GM12878 (cell line): Measurements from ENCODE around the gene DNAI2. TPM values are rescaled to one million over a fixed set of nuclear protein-coding genes. Genes with fewer than 3 reads are reported as not detected.

Experiments used
- ATAC-seq: fragments of 200-7000 bp; cut with Tn5 transposase; 3 replicates; pipeline ENCODE4 v1.9.1; 2020; ENCODE audit warnings: mild to moderate bottlenecking, moderate library complexity
- BruUV-seq: library from RNA; stranded (reverse); fragments of 400-500 nt; replicated peaks from 2 replicates; lab custom pipeline; 2021; lab: Mats Ljungman, UMichigan
- CTCF ChIA-PET: fragments of 300-600 bp; sonication (Branson Sonifier 250); formaldehyde crosslinking; extraction: SDS; loops from one replicate; lab custom pipeline; 2021; ENCODE audit warnings: inconsistent platforms; lab: Yijun Ruan, JAX
- POLR2A ChIA-PET: fragments of 350-600 bp; formaldehyde crosslinking; extraction: SDS; loops from one replicate; lab custom pipeline; 2021; ENCODE audit warnings: inconsistent platforms; lab: Charles Lee
- RAD21 ChIA-PET: fragments of 300-600 bp; sonication (Branson Sonifier 250); formaldehyde crosslinking; loops from one replicate; lab custom pipeline; 2023; ENCODE audit warnings: antibody characterized with exemption; ENCODE audit not compliant: unreplicated experiment; lab: Charles Lee
- SMC1A ChIA-PET: fragments of 300-600 bp; sonication (Branson Sonifier 250); formaldehyde crosslinking; loops from one replicate; lab custom pipeline; 2023; ENCODE audit not compliant: unreplicated experiment, uncharacterized antibody; lab: Charles Lee
- DNase-seq: peaks from one replicate; pipeline ENCODE4 v3.0.0-alpha.2; 2011; ENCODE audit warnings: low read depth, low spot score
- FAIRE-seq: peaks from 3 replicates; lab custom pipeline; 2011; peaks lifted over from hg19 to GRCh38; lab: Jason Lieb, UNC
- H2AFZ ChIP-seq: 2 replicates; pipeline ENCODE4 v1.6.0; 2011; ENCODE audit warnings: low read depth, low read length, control low read depth; ENCODE audit not compliant: control insufficient read depth
- H3K27ac ChIP-seq: 2 replicates; pipeline ENCODE4 v1.5.1; 2011; ENCODE audit warnings: control low read depth; ENCODE audit not compliant: control insufficient read depth, insufficient read depth
- H3K27me3 ChIP-seq, 2 experiments: replicated peaks in 1 of 2; 2 replicates each; pipeline versions ENCODE4 v1.6.0 to v1.6.1; 2011; ENCODE audit warnings: low read length in 1 of 2; ENCODE audit not compliant: control insufficient read depth in 2 of 2, insufficient read depth in 2 of 2
- H3K36me3 ChIP-seq, 2 experiments: 2 replicates each; pipeline ENCODE4 v1.5.1; 2011; ENCODE audit warnings: low read length in 1 of 2; ENCODE audit not compliant: control insufficient read depth in 2 of 2, insufficient read depth in 2 of 2
- H3K4me1 ChIP-seq: 2 replicates; pipeline ENCODE4 v1.6.1; 2011; ENCODE audit warnings: mild to moderate bottlenecking, low read length, moderate library complexity, mixed read lengths; ENCODE audit not compliant: control insufficient read depth, insufficient read depth
- H3K4me2 ChIP-seq: 2 replicates; pipeline ENCODE4 v1.6.0; 2011; ENCODE audit warnings: control low read depth; ENCODE audit not compliant: control insufficient read depth, insufficient read depth
- H3K4me3 ChIP-seq: fragments of 200-600 bp; sonication (generic); 2 replicates; pipeline ENCODE4 v1.5.1; 2016
- H3K79me2 ChIP-seq: 2 replicates; pipeline ENCODE4 v1.6.0; 2011; ENCODE audit warnings: low read length; ENCODE audit not compliant: control insufficient read depth, insufficient read depth
- H3K9ac ChIP-seq: 2 replicates; pipeline ENCODE4 v1.8.0; 2011; ENCODE audit warnings: low read length, control low read depth, mixed read lengths; ENCODE audit not compliant: control insufficient read depth, insufficient read depth
- H3K9me3 ChIP-seq: replicated peaks from 3 replicates; pipeline ENCODE4 v1.5.1; 2011; ENCODE audit warnings: mild to moderate bottlenecking, low read length; ENCODE audit not compliant: control insufficient read depth, insufficient read depth
- H4K20me1 ChIP-seq: 2 replicates; pipeline ENCODE4 v1.6.0; 2011; ENCODE audit not compliant: control insufficient read depth, insufficient read depth
- BRCA1 ChIP-seq: IDR thresholded peaks from 2 replicates; pipeline ENCODE4 v1.6.1; 2011; ENCODE audit warnings: low read depth, low read length, improper control_type of control experiment
- EGR1 ChIP-seq, 2 experiments: IDR thresholded peaks; 1 replicate in 1 of 2; 2 replicates in 1 of 2; pipeline ENCODE4 v1.6.1; 2011 to 2012; ENCODE audit warnings: low read depth in 2 of 2, low read length in 2 of 2, borderline replicate concordance in 1 of 2, mild to moderate bottlenecking in 1 of 2, moderate library complexity in 1 of 2
- HDGF ChIP-seq: fragments of 450-650 bp; IDR thresholded peaks from 2 replicates; pipeline ENCODE4 v1.6.1; 2016; ENCODE audit warnings: antibody characterized with exemption
- IKZF1 ChIP-seq: fragments of 450-650 bp; conservative IDR thresholded peaks from 2 replicates; pipeline ENCODE4 v1.6.1; 2017; ENCODE audit warnings: antibody characterized with exemption, mild to moderate bottlenecking
- LARP7 ChIP-seq: fragments of 450-650 bp; IDR thresholded peaks from 2 replicates; pipeline ENCODE4 v1.6.1; 2017; ENCODE audit warnings: mild to moderate bottlenecking
- NBN ChIP-seq: fragments of 450-650 bp; IDR thresholded peaks from 2 replicates; pipeline ENCODE4 v1.6.1; 2016
- POLR2AphosphoS5 ChIP-seq: IDR thresholded peaks from 2 replicates; pipeline ENCODE4 v1.6.1; 2011; ENCODE audit warnings: mild to moderate bottlenecking, low read length, inconsistent platforms
- RELA ChIP-seq: fragments of 450-650 bp; IDR thresholded peaks from 2 replicates; pipeline ENCODE4 v1.8.0; 2014; ENCODE audit warnings: borderline replicate concordance; ENCODE audit not compliant: partially characterized antibody
- ZSCAN29 ChIP-seq: fragments of 450-650 bp; IDR thresholded peaks from 2 replicates; pipeline ENCODE4 v1.6.1; 2017; ENCODE audit warnings: mild to moderate bottlenecking, moderate library complexity
- WGBS: methylation state at CpG from one replicate; pipeline ENCODE4 v1.1.6; 2016; ENCODE audit warnings: low lambda C conversion rate; ENCODE audit not compliant: insufficient replicate concordance, insufficient coverage; ENCODE audit errors: missing lambda C conversion rate; 5-methylcytosine and 5-hydroxymethylcytosine counted together
- in situ Hi-C: fragments of 300-500 bp; cut with MboI; formaldehyde crosslinking; loops from 9 replicates; pipeline ENCODE4 v1.14.3; 2018; ENCODE audit warnings: mixed read lengths
- intact Hi-C: fragments of 100-400 bp; cut with micrococcal nuclease; formaldehyde crosslinking; loops from one replicate; pipeline ENCODE4 v1.14.2; 2022; ENCODE audit not compliant: unreplicated experiment
- polyA plus RNA-seq, 11 experiments: library from polyadenylated mRNA; depleted of rRNA in 4 of 11; unstranded in 6 of 11; stranded (reverse) in 5 of 11; fragments of >200 nt; fragmentation: Nextera tagmentation in 4 of 11; fragmentation: Illumina TruSeq in 1 of 11; extraction: Ambion mirVana in 4 of 11; extraction: Trizol in 1 of 11; gene quantifications; 1 replicate in 1 of 11; 2 replicates in 10 of 11; pipeline versions ENCODE4 v1.2.1 to v1.2.3, GENCODE V29; 2011 to 2016; ENCODE audit warnings: inconsistent platforms in 2 of 11, missing spikeins in 2 of 11, low read depth in 1 of 11
- total RNA-seq, 4 experiments: library from RNA; depleted of rRNA in 3 of 4; stranded (reverse); fragments of >200 nt in 3 of 4; fragmentation: Illumina TruSeq in 1 of 4; extraction: Trizol in 1 of 4; gene quantifications; 2 replicates each; pipeline versions ENCODE4 v1.2.1 to v1.2.3, GENCODE V29; 2013 to 2021
- TF ChIP-seq, protein P1 (sequence below): IDR thresholded peaks from 2 replicates; pipeline ENCODE4 v1.6.1; 2012; ENCODE audit warnings: low read depth, low read length, improper control_type of control experiment
- TF ChIP-seq, protein P2 (sequence below): fragments of 150-350 bp; IDR thresholded peaks from 2 replicates; pipeline ENCODE4 v1.6.1; 2014; ENCODE audit warnings: mild to moderate bottlenecking, low read depth, low read length
- TF ChIP-seq, protein P3 (sequence below): fragments of 450-650 bp; IDR thresholded peaks from 2 replicates; pipeline ENCODE4 v1.6.1; 2016; ENCODE audit warnings: mild to moderate bottlenecking, moderate library complexity, borderline replicate concordance

DNAI2 gene
- total and polyA plus RNA-seq, 10 of the 15 experiments (the other 5 are each of a cell fraction or from before 2014, with no cell fraction given), result 0.04 to 1.8 (median 0.13) TPM

DNA sequence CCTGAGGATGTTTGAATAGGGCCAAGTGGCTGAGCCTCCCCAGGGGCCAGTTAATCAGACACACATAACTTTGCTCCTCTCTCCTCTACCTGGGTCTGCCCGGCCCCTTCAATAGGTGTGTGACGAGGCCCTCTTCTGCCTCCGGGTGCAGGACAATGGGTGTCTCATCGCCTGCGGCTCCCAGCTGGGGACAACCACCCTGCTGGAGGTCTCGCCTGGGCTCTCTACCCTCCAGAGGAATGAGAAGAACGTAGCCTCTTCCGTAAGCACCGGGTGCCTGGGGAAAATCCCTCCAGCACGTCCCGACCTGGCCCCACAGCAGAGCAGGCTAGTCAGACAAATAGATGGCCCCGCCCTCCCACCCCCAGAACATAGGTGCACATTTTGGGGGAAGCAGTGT, 35.9 kb downstream of the DNAI2 start:
- H3K79me2 ChIP-seq, result no peaks in the 10 kb centered on the region
- TF ChIP-seq LARP7, result no peak
- TF ChIP-seq ZSCAN29, result no peak
- TF ChIP-seq, all 136 proteins: peak for 0
- Histone ChIP-seq H4K20me1 (no peaks in the 10 kb centered on the region), H2AFZ (no peak overlapping the region), H3K27me3 (no peaks in the 10 kb centered on the region), H3K27ac (no peak overlapping the region), H3K4me2 (no peak overlapping the region), H3K4me1 (no peaks in the 10 kb centered on the region), H3K9me3 (peaks cover 7% of the 10 kb centered on the region; the same call in 1 of the 3 replicates), H3K36me3 (no peaks in the 10 kb centered on the region), H3K4me3 (no peak overlapping the region), H3K9ac (no peak overlapping the region)
- no peak for ATAC-seq
- in situ Hi-C loops (no loop called here), intact Hi-C loops (no loop called here)
- DNase-seq, result no peak
- POLR2A ChIA-PET, result no interaction called here
- WGBS, result 26% methylated on average over 12 of the region's 12 CpGs
- CTCF ChIA-PET, result no interaction called here
- RAD21 ChIA-PET, result no interaction called here
- FAIRE-seq, result no peak
- BruUV-seq, result no TSS peak
- SMC1A ChIA-PET, result no interaction called here

DNA sequence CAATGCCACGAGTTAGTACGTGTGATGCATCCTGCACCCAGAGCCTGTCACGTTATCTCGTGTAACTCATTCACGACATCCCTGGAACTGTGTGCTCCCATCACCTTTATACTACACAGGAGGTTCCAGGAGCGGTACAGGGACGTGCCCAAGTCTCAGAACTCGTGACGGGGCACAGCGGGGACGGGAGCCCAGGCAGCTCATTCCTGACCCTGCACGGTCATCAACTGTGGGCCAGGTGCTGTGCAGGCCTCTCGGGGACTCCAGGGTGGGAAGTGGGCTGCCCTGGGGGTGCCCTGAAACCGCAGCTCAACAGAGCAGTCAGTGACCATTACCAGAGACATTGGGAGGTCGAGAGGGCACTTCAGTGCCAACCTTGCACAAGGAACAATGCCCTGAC, 40.8 kb downstream of the DNAI2 start:
- FAIRE-seq, result no peak
- ChIA-PET CTCF (interaction anchor here (0.6 to 1.3 kb wide), 2 partner anchors 53 to 567 kb away, joined by 3 read pairs; partner anchors contain the start of gene GPR142), SMC1A (no interaction called here), RAD21 (no interaction called here), POLR2A (no interaction called here)
- WGBS, result 23% methylated on average over 15 of the region's 15 CpGs
- Histone ChIP-seq H3K4me3 (no peak overlapping the region), H3K4me1 (no peaks in the 10 kb centered on the region), H2AFZ (no peak overlapping the region), H4K20me1 (no peaks in the 10 kb centered on the region), H3K79me2 (no peaks in the 10 kb centered on the region), H3K27ac (no peak overlapping the region), H3K9ac (no peak overlapping the region), H3K36me3 (no peaks in the 10 kb centered on the region), H3K4me2 (no peak overlapping the region), H3K27me3 (no peaks in the 10 kb centered on the region), H3K9me3 (peaks cover 3% of the 10 kb centered on the region; the same call in 1 of the 3 replicates)
- in situ Hi-C loops, result no loop called here
- no peak for ATAC-seq
- BruUV-seq, result no TSS peak
- intact Hi-C loops, result no loop called here
- DNase-seq, result no peak
- no peak for TF ChIP-seq POLR2AphosphoS5
- no peak for TF ChIP-seq HDGF
- TF ChIP-seq EGR1 (IDR thresholded peaks at IDR 0.05; ENCODE audit: borderline replicate concordance in 1 of 2, low read depth in 2 of 2, low read length in 2 of 2), result no peak
- TF ChIP-seq, protein P1, sequence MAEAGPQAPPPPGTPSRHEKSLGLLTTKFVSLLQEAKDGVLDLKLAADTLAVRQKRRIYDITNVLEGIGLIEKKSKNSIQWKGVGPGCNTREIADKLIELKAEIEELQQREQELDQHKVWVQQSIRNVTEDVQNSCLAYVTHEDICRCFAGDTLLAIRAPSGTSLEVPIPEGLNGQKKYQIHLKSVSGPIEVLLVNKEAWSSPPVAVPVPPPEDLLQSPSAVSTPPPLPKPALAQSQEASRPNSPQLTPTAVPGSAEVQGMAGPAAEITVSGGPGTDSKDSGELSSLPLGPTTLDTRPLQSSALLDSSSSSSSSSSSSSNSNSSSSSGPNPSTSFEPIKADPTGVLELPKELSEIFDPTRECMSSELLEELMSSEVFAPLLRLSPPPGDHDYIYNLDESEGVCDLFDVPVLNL, result no peak
- TF ChIP-seq, protein P2, sequence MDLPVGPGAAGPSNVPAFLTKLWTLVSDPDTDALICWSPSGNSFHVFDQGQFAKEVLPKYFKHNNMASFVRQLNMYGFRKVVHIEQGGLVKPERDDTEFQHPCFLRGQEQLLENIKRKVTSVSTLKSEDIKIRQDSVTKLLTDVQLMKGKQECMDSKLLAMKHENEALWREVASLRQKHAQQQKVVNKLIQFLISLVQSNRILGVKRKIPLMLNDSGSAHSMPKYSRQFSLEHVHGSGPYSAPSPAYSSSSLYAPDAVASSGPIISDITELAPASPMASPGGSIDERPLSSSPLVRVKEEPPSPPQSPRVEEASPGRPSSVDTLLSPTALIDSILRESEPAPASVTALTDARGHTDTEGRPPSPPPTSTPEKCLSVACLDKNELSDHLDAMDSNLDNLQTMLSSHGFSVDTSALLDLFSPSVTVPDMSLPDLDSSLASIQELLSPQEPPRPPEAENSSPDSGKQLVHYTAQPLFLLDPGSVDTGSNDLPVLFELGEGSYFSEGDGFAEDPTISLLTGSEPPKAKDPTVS, result no peak
- TF ChIP-seq IKZF1, result no peak
- no peak for TF ChIP-seq RELA
- no peak for TF ChIP-seq BRCA1
- TF ChIP-seq, protein P3, sequence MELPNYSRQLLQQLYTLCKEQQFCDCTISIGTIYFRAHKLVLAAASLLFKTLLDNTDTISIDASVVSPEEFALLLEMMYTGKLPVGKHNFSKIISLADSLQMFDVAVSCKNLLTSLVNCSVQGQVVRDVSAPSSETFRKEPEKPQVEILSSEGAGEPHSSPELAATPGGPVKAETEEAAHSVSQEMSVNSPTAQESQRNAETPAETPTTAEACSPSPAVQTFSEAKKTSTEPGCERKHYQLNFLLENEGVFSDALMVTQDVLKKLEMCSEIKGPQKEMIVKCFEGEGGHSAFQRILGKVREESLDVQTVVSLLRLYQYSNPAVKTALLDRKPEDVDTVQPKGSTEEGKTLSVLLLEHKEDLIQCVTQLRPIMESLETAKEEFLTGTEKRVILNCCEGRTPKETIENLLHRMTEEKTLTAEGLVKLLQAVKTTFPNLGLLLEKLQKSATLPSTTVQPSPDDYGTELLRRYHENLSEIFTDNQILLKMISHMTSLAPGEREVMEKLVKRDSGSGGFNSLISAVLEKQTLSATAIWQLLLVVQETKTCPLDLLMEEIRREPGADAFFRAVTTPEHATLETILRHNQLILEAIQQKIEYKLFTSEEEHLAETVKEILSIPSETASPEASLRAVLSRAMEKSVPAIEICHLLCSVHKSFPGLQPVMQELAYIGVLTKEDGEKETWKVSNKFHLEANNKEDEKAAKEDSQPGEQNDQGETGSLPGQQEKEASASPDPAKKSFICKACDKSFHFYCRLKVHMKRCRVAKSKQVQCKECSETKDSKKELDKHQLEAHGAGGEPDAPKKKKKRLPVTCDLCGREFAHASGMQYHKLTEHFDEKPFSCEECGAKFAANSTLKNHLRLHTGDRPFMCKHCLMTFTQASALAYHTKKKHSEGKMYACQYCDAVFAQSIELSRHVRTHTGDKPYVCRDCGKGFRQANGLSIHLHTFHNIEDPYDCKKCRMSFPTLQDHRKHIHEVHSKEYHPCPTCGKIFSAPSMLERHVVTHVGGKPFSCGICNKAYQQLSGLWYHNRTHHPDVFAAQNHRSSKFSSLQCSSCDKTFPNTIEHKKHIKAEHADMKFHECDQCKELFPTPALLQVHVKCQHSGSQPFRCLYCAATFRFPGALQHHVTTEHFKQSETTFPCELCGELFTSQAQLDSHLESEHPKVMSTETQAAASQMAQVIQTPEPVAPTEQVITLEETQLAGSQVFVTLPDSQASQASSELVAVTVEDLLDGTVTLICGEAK, result no peak
- TF ChIP-seq NBN, result no peak
